Measurements from ENCODE around the gene HBB.
"Not testable (repeated sequence)": the region's sequence is repeated elsewhere in the genome, so short reads cannot be mapped to it uniquely, and the experiment has no call there.

- TF ChIP-seq CTCF (conservative IDR thresholded peaks at IDR 0.05); ZFX (IDR thresholded peaks at IDR 0.05): not testable (repeated sequence)
These were observed 23.0 kb upstream of the HBB start, which contains the start of gene HBG1 for GRCh38 chr11:5249807-5250396.

All from C4-2B (cell line).